Neural cell (in vitro differentiated cells): ENCODE measurements around the gene CNTN4. TPM values are rescaled to one million over a fixed set of nuclear protein-coding genes. Genes with fewer than 3 reads are reported as not detected.

Experiments used
- H2AFZ ChIP-seq: fragments of 200-600, 300-800 bp; sonication (generic), shearing (Covaris generic); 2 replicates; pipeline ENCODE4 v1.6.0; 2014; ENCODE audit warnings: low read depth, mild to moderate bottlenecking, antibody characterized with exemption, low read length, moderate library complexity
- H3F3A ChIP-seq: fragments of 200-600 bp; shearing (Covaris generic); 2 replicates; pipeline ENCODE4 v1.6.1; 2016; ENCODE audit warnings: mild to moderate bottlenecking, moderate library complexity, mixed read lengths, antibody characterized with exemption, low read length; ENCODE audit not compliant: insufficient read depth, poor library complexity, severe bottlenecking
- H3K27ac ChIP-seq: fragments of 200-600, 300-800 bp; sonication (generic), shearing (Covaris generic); 2 replicates; pipeline ENCODE4 v1.5.1; 2014; ENCODE audit warnings: mild to moderate bottlenecking, low read length, moderate library complexity
- H3K27me3 ChIP-seq: fragments of 300-800, 200-600 bp; sonication (generic), shearing (Covaris generic); 2 replicates; pipeline ENCODE4 v1.6.0; 2014; ENCODE audit warnings: mild to moderate bottlenecking, low read depth, low read length, moderate library complexity; ENCODE audit not compliant: insufficient read depth
- H3K36me3 ChIP-seq: fragments of 300-800, 200-600 bp; sonication (generic), shearing (Covaris generic); 2 replicates; pipeline ENCODE4 v1.5.1; 2014; ENCODE audit warnings: mild to moderate bottlenecking, antibody characterized with exemption, low read length, moderate library complexity; ENCODE audit not compliant: insufficient read depth
- H3K4me2 ChIP-seq: fragments of 300-800, 200-600 bp; sonication (generic), shearing (Covaris generic); 2 replicates; pipeline ENCODE4 v1.6.0; 2014; ENCODE audit warnings: mild to moderate bottlenecking, low read length
- H3K4me3 ChIP-seq: fragments of 300-800, 200-600 bp; sonication (generic), shearing (Covaris generic); 2 replicates; pipeline ENCODE4 v1.5.1; 2014; ENCODE audit warnings: mild to moderate bottlenecking, low read length, moderate library complexity
- H3K79me2 ChIP-seq: fragments of 200-600 bp; shearing (Covaris generic); replicated peaks from 2 replicates; pipeline ENCODE4 v1.6.0; 2014; ENCODE audit warnings: mild to moderate bottlenecking, low read length, moderate library complexity; ENCODE audit not compliant: insufficient read depth
- H3K9ac ChIP-seq: fragments of 300-800, 200-600 bp; sonication (generic), shearing (Covaris generic); 2 replicates; pipeline ENCODE4 v1.6.1; 2016; ENCODE audit warnings: mild to moderate bottlenecking, low read length, mixed read lengths
- H3K9me2 ChIP-seq: fragments of 200-600 bp; shearing (Covaris generic); 2 replicates; pipeline ENCODE4 v1.6.1; 2016; ENCODE audit warnings: mild to moderate bottlenecking, low read length, mixed read lengths; ENCODE audit not compliant: insufficient read depth
- H3K9me3 ChIP-seq: fragments of 200-600, 300-800 bp; sonication (generic), shearing (Covaris generic); 2 replicates; pipeline ENCODE4 v1.6.1; 2016; ENCODE audit warnings: mild to moderate bottlenecking, mixed run types, low read length, moderate library complexity, mixed read lengths
- H4K20me1 ChIP-seq: fragments of 200-600 bp; shearing (Covaris generic); 2 replicates; pipeline ENCODE4 v1.6.1; 2016; ENCODE audit warnings: mild to moderate bottlenecking, mixed run types; ENCODE audit not compliant: insufficient read depth
- CTCF ChIP-seq: fragments of 450-650 bp; IDR thresholded peaks from 2 replicates; pipeline ENCODE4 v1.5.1; 2014; ENCODE audit warnings: antibody characterized with exemption, mild to moderate bottlenecking, moderate library complexity; ENCODE audit not compliant: poor library complexity, severe bottlenecking
- EP300 ChIP-seq: fragments of 450-650 bp; conservative IDR thresholded peaks from 2 replicates; pipeline ENCODE4 v1.6.1; 2014; ENCODE audit warnings: antibody characterized with exemption, mild to moderate bottlenecking, moderate library complexity; ENCODE audit not compliant: poor library complexity, severe bottlenecking
- EZH2 ChIP-seq: fragments of 200-600, 300-800 bp; shearing (Covaris generic), sonication (generic); IDR thresholded peaks from 2 replicates; pipeline ENCODE4 v1.6.1; 2014; ENCODE audit warnings: antibody characterized with exemption, low read length, borderline replicate concordance, mild to moderate bottlenecking; ENCODE audit not compliant: insufficient read depth, poor library complexity, severe bottlenecking
- MXI1 ChIP-seq: fragments of 450-650 bp; conservative IDR thresholded peaks from 2 replicates; pipeline ENCODE4 v1.6.1; 2014; ENCODE audit warnings: antibody characterized with exemption, mild to moderate bottlenecking; ENCODE audit not compliant: poor library complexity, severe bottlenecking
- POLR2AphosphoS5 ChIP-seq: IDR thresholded peaks from 2 replicates; pipeline ENCODE4 v1.6.1; 2012
- RAD21 ChIP-seq: fragments of 450-650 bp; conservative IDR thresholded peaks from 2 replicates; pipeline ENCODE4 v1.6.1; 2014; ENCODE audit warnings: antibody characterized with exemption, mild to moderate bottlenecking, moderate library complexity
- REST ChIP-seq: IDR thresholded peaks from 2 replicates; pipeline ENCODE4 v1.6.1; 2012; ENCODE audit warnings: borderline replicate concordance
- SMC3 ChIP-seq: fragments of 450-650 bp; conservative IDR thresholded peaks from 2 replicates; pipeline ENCODE4 v1.6.1; 2014; ENCODE audit warnings: antibody characterized with exemption, mild to moderate bottlenecking, moderate library complexity; ENCODE audit not compliant: poor library complexity
- TAF1 ChIP-seq: IDR thresholded peaks from 2 replicates; pipeline ENCODE4 v1.6.1; 2012; ENCODE audit warnings: low read depth
- polyA plus RNA-seq: library from polyadenylated mRNA; depleted of rRNA; stranded (reverse); fragments of >200 nt; gene quantifications from 2 replicates; pipeline ENCODE4 v1.2.3, GENCODE V29; 2014

The CNTN4 gene
- polyA plus RNA-seq, 1 donor from 2014 or later = 10.6 TPM

GRCh38 chr3:2897821-2898220 lies 799.2 kb downstream of the CNTN4 start:
- Histone ChIP-seq H3K79me2 (no peaks in the 10 kb centered on the region), H3K9me3 (no peaks in the 10 kb centered on the region), H3K27me3 (no peaks in the 10 kb centered on the region), H2AFZ (no peak overlapping the region), H3K27ac (no peak overlapping the region), H3K4me2 (no peak overlapping the region), H3K9me2 (no peaks in the 10 kb centered on the region), H3F3A (no peaks in the 10 kb centered on the region), H3K4me3 (no peak overlapping the region), H4K20me1 (no peaks in the 10 kb centered on the region), H3K9ac (no peak overlapping the region), H3K36me3 (no peaks in the 10 kb centered on the region)
- TF ChIP-seq SMC3 (no peak), REST (no peak), MXI1 (no peak), RAD21 (no peak), TAF1 (no peak), EP300 (no peak), CTCF (no peak), EZH2 (no peak), POLR2AphosphoS5 (no peak)

GRCh38 chr3:2898591-2899353 lies 800.1 kb downstream of the CNTN4 start:
- no peak overlapping the region for H3K9ac ChIP-seq
- no peaks in the 10 kb centered on the region for H3K27me3 ChIP-seq
- H3K27ac ChIP-seq = no peak overlapping the region
- TF ChIP-seq CTCF (peak; percentile 57), RAD21 (peak; percentile 68), TAF1 (no peak), SMC3 (peak; percentile 63), POLR2AphosphoS5 (no peak), REST (no peak), MXI1 (no peak), EZH2 (no peak), EP300 (no peak)
- no peak overlapping the region for H2AFZ ChIP-seq
- H3F3A ChIP-seq = no peaks in the 10 kb centered on the region
- no peaks in the 10 kb centered on the region for H3K36me3 ChIP-seq
- H3K4me2 ChIP-seq = no peak overlapping the region
- no peaks in the 10 kb centered on the region for H3K79me2 ChIP-seq
- H3K9me3 ChIP-seq = no peaks in the 10 kb centered on the region
- no peaks in the 10 kb centered on the region for H4K20me1 ChIP-seq
- no peak overlapping the region for H3K4me3 ChIP-seq
- H3K9me2 ChIP-seq = no peaks in the 10 kb centered on the region
